ENCODE results near the gene NDST1.

DNA sequence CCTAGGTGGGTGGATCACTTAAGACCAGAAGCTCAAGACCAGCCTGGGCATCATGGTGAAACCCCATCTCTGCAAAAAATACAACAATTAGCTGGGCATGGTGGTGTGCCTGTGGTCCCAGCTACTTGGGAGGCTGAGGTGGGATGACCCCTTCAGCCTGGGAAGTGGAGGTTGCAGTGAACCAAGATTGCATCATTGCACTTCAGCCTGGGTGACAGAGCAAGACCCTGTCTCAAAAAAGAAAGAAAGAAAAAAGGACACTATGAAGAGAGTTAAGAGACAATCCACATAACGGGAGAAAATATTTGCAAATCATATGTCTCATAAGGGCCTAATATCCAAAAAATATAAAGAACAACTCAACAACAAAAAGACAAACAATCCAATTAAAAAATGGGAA lies 57.9 kb downstream of the NDST1 start:
- no peak for TF ChIP-seq TBL1XR1 (IDR thresholded peaks at IDR 0.05; ENCODE audit: low read depth, low read length)
- TF ChIP-seq CEBPB (IDR thresholded peaks at IDR 0.05; ENCODE audit: borderline replicate concordance in 1 of 2, low read depth in 2 of 2, low read length in 2 of 2), result no peak
- TF ChIP-seq EZH2 (IDR thresholded peaks at IDR 0.05; ENCODE audit: borderline replicate concordance, control insufficient read depth, low read depth, low read length), result no peak
- no peak for TF ChIP-seq ZNF274 (IDR thresholded peaks at IDR 0.05; ENCODE audit: insufficient read depth, insufficient read length)
- no peak for TF ChIP-seq TAF1 (IDR thresholded peaks at IDR 0.05; ENCODE audit: borderline replicate concordance, low read depth, low read length)
- TF ChIP-seq BHLHE40 (IDR thresholded peaks at IDR 0.05; ENCODE audit: borderline replicate concordance in 1 of 2, low read depth in 2 of 2, low read length in 1 of 2), result no peak
- no peak for TF ChIP-seq POLR2A (IDR thresholded peaks at IDR 0.05; ENCODE audit: low read depth, low read length)

Data from GM12878 (cell line).